RPMI7951 (cell line): ENCODE results near the gene USP7. TPM values are rescaled to one million over a fixed set of nuclear protein-coding genes. Genes with fewer than 3 reads are reported as not detected.
"Not testable (repeated sequence)": the region's sequence is repeated elsewhere in the genome, so short reads cannot be mapped to it uniquely, and the experiment has no call there.

Experiments
- DNase-seq: peaks from one replicate; pipeline ENCODE4 v3.0.0-alpha.2; 2012; ENCODE audit warnings: low read depth
- total RNA-seq: library from RNA; depleted of rRNA; stranded (reverse); fragments of >200 nt; shearing (Covaris generic); gene quantifications from 2 replicates; pipeline ENCODE4 v1.2.3, GENCODE V29; 2014

Gene USP7
- total RNA-seq, 1 experiment from 2014 or later, result 46.9 TPM

DNA sequence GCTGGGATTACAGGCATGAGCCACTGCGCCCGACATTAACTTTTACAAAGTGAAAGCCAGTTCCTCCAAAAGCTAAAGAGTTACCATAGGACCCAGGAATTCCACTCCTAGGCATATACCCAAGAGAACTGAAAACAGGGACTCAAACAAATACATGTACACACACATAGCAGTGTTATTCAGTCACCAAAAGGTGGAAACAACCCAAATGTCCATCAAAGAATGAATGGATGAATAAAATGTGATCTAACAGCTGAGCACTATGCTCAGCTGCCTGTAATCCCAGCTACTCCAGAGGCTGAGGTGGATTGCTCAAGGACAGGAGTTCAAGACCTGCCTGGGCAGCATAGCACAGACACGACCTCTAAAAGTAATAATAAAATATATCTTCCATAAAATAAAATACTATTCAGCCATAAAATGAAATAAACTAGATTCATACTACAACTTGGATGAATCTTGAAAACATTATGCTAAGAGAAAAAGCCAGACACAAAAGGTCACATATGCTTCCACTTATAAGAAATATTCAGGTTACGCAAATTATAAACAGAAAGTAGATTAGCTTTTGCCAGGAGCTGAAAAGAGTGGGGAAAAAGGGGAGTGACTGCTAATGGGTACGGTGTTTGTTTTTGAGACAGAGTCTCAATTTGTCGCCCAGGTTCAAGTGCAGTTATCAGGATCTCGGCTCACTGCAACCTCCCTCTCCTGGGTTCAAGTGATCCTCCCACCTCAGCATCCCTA is 9.3 kb upstream of the USP7 start:
- DNase-seq, result no peak

DNA sequence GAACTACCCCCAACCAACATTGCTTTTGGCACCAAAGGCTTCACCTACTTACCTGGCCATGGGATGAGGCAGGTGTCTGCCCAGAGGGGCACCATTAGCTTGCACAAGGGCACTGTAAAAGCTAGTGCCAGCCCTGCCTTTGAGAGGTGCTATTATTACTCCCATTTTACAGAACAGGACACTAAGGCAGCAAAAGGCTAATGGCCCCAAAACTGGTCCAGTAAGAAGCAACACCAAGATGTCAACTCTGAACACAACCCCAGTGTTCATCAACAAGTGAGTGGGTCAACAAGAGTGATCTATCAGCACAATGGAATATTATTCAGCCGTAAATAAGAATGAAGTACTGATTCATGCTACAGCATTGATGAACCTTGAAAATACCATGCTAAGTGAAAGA is 7.7 kb upstream of the USP7 start:
- DNase-seq, result no peak

DNA sequence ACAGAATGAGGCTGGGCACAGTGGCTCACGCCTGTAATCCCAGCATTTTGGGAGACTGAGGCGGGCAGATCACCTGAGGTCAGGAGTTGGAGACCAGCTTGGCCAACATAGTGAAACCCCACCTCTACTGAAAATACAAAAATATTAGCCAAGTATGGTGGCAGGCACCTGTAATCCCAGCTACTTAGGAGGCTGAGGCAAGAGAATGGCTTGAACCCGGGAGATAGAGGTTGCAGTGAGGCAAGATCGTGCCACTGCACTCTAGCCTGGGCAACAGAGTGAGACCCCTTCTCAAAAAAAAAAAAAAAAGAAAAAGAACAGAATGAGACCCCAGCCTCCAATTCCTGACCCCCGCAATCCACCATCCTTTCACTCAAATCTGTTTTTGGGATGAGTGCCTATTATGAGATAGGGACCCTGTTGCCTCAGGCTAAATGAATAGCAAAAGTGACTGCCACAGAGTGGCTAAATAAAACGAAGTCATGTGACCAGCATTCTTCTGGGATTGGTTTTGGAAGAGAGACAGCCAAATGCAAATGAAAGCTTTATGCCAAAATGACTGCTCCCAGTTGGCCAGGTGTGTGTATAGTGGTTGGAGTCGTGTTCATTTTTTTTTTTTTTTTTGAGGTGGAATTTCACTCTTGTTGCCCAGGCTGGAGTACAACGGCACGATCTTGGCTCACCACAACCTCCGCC is 5.6 kb upstream of the USP7 start:
- peak; percentile 19 for DNase-seq

- not testable (repeated sequence) for DNase-seq
Measured at GRCh38 chr16:8968054-8968453, 4.3 kb upstream of the USP7 start.

DNA sequence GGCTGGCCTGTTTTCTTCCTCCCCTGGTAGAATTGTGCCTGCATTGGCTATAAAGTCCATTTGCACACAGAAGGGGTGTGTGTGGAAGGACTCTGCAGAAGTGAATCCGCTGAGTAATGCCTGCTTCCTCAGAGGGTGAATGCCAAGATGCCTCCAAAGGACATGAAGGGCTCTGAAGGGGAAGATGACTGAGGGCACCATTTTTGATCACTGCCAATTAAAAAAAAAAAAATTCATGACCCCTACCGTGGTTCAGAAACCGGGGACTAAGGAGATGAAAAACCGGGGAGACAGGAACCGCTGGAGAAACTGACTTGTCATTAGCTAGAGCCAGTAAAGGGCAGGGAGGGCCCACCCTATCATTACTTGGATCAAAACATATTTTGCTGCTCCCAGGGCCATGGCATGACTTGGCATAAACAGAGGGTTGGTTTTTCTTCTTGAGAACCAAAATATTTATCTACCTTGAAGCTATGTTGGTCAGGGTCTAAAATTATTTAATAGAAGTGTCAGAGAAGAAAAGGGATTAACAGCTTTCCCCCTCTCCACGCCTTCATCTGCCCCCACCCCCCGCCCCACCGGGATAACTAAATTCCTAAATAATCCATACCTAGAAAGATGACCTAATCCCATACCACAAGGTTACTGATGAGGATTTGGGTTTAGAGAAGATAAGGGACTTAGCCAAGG is 3.6 kb upstream of the USP7 start:
- DNase-seq, result no peak

GRCh38 chr16:8966817-8967131 is 3.1 kb upstream of the USP7 start:
- no peak for DNase-seq

DNA sequence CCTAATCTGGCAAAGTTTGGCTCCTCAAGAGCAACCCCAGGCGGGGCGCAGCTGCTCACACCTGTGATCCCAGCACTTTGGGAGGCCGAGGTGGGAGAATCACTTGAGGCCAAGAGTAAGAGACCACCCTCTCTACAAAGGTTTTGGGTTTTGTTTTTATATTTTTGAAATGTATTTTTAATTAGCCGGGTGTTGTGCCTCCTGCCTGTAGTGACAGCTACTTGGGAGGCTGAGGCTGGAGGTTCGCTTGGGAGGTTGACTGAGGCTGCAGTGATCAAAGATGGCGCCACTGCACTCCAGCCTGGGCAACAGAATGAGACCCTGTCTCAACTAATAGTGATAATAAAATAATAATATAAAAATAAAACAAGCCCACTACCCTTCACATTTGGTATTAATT is 756 bp upstream of the USP7 start:
- DNase-seq, result no peak

DNA sequence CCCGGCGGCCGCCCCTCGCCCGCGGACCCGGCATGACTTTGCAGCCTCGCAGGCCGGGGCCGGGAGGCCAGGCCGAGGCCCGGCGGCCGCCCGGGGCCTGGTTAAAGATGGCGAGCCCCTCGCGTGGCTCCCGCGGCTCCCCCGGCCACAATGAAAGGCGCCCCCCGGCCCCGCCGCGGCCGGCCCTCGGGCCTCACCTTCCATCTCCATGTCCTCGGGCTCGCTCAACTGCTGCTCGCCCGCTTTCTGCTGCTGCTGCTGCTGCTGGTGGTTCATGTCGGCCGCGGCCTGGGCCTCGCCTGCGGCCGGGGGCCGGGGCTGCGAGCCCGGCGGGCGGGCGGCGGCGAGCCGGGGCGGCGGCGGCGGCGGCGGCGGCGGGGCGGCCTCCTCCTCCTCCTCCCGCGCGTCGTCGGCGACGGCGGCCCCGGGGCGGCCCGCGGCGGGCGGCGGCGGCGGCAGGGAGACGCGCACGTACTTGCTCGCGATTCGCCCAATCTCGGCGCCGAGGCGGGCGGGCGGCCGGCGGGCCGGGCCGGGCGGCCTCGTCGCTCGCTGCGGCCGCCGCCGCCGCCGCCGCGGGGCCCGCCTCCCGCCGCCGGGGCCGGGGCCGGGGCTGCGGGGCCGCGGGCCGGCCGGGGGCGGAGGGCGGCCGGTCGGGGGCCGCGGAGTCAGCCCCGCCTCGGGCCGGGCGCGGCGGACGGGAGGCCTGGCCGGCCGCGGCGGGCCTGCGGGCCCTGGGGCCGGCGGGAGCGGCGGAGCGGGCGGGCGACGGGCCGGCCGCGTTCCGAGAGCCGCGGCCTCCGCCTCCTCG is 491 bp downstream of the USP7 start:
- peak; percentile 24 for DNase-seq

GRCh38 chr16:8962393-8963009 is 1.2 kb downstream of the USP7 start:
- DNase-seq, result no peak

DNA sequence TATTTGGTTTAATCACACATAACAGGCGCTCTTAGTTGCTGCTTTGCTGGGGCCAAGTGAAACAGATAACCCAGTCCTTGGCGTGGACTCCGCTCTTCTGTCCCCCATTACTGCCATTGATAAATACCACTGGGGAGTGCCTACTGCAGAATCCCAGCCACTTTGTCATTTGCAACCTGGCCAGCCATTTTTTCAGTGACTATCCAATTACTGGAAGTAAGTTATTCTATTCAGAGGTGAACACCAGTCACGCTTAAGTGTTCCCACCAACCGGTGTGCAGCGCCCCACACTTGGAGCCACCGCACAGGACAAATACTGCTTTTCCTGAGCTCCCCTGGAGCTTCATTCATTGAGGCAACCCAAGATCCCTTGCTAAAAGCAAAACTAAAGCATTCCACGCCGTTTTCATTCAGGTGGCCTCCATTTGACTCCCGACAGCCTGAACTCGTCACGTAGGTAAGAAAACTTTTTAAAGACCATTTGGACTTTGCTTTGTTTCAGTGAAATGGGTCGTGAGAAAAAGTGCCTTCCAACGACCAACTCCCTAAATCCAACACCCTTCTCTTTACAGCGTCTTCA is 1.8 kb downstream of the USP7 start:
- no peak for DNase-seq

- DNase-seq, result no peak
Measured at GRCh38 chr16:8960788-8961109, 3.0 kb downstream of the USP7 start.

GRCh38 chr16:8959921-8960787 is 3.6 kb downstream of the USP7 start:
- DNase-seq, result no peak

DNA sequence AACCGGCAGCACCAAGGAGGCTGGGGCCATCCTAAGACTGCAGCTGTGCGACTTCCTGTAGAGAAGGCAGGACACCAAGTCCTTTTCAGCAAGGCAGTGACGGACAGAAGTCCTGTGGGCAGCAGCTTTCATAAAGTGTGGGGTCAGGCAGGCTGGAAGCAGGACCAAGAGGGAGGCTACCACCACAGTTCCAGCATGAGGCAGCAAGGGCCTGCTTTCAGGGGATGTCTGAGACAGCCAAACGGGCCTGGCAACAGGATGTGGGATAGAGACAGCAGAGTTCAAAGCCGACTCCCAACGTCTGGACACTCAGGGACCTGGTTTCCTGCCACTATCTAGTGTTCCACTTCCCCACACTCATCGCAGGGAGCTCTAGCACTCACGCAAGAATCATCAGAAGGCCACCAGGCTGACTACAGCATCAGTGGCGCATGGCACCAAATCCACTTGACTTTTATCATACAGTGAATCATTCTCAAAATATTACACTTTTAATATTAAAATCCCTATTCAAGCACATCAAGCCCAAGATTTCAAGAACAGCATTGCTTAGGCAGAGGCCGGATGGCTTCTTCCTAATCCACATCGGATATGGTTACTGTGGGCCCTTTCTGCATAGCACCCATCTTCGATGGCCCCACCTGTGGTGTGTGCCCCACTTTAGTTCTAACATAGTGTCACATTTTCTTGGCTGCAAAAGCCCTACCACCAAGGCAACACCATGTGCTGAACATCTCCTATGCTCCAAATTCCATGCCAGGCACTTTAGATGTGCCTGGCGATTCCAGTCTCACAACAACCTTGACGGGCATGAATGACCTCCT is 5.2 kb downstream of the USP7 start:
- DNase-seq, result peak; percentile 84

- DNase-seq, result no peak
Measured at GRCh38 chr16:8957509-8958157, 6.1 kb downstream of the USP7 start.

DNA sequence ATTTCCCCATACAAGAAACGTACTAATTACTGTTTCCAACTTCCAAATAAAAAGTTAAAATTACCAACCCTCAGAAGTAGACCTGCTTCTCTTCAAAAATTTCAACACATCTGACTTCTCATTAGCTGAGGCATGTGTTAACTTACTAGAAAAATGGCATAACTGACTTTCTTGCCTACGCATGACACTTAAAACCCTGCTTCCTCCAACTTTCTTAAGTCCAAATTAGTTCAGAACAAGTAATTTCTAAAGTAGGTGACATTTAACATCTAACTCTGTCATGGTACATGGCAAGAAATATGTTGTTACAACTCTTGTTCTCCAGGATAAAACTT is 6.7 kb downstream of the USP7 start:
- DNase-seq, result no peak

DNA sequence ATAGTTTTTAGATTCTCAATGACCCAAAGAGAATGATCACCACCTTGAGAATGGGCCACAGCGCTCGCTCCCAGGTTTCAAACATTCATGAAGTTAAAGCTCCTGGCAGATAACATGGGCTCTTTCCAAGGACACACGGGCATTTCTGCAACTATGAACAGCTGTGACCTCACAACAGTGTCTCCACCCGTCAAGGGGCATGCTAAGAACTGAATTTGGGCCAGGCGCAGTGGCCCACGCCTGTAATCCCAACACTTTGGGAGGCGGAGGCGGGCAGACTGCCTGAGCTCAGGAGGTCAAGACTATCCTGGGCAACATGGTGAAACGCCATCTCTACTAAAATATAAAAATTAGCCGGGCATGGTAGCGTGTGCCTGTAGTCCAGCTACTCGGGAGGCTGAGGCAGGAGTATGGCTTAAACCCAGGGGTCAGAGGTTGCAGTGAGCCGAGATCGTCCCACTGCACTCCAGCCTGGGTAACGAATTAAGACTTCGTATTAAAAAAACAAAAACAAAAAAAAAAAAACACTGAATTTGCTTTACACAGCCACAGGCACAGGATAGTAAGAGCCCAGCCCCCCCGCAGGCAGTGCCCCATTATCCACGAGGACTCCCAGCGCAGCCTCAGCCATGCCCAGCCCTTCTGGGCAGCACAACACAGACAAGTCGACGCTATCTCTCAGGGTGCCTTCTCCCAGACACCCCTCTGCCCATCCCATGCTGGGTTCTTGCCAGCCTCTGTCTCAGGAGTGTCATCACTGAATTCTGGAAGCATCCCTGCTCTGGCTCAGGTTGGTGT is 7.2 kb downstream of the USP7 start:
- DNase-seq, result no peak

DNA sequence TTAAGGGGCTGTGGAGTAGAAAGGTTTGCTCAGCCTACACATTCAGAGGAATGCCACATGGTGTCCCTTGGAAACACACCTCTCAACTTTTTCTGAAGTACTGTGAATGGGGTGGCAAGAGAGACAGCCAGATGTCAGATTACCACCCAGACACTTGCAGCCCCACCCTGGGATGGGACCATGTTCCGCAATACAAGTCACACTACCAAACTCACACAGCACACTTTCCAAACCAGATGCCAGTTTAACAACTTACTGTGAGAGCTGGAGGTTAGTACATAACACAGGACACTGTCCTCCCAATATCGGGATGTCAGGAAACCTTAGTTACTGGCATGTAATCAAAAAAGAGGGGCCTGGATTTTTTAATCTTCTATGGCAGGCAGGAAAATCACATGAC is 7.9 kb downstream of the USP7 start:
- no peak for DNase-seq

DNA sequence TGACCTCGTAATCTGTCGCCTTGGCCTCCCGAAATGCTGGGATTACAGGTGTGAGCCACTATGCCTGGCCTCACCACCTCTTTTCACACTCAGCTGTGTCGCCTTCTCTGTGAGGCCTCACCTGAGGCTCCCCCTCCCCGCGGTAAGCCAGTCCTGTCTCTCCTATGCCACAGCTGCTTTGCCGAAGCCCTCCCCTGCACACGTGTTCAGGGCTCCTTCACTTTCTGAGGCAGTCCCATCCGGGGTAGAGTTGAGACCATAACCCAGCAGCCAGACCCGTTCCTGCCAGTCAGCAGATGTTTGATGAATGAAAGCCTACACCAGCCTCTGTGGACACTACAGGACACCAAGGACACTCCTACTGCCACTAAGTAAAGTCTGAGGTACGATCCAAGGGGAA is 10.6 kb downstream of the USP7 start:
- DNase-seq, result no peak
